Smooth muscle cell (in vitro differentiated cells): ENCODE measurements around the gene BMP8A. TPM values are rescaled to one million over a fixed set of nuclear protein-coding genes. Genes with fewer than 3 reads are reported as not detected.
"Not testable (repeated sequence)": the region's sequence is repeated elsewhere in the genome, so short reads cannot be mapped to it uniquely, and the experiment has no call there.

Source experiments
- DNase-seq: peaks from one replicate; lab custom pipeline; 2025; ENCODE audit not compliant: unreplicated experiment; lab: John Stamatoyannopoulos, UW
- H2AFZ ChIP-seq: fragments of 200-600 bp; sonication (generic); 2 replicates; pipeline ENCODE4 v1.6.0; 2016; ENCODE audit warnings: antibody characterized with exemption, low read depth, mild to moderate bottlenecking
- H3F3A ChIP-seq: fragments of 200-600 bp; sonication (generic); 2 replicates; pipeline ENCODE4 v1.6.0; 2017; ENCODE audit warnings: antibody characterized with exemption, low read depth
- H3K27ac ChIP-seq: fragments of 200-600 bp; sonication (generic); 2 replicates; pipeline ENCODE4 v1.5.1; 2016; ENCODE audit warnings: low read depth, mild to moderate bottlenecking
- H3K27me3 ChIP-seq: fragments of 200-600 bp; sonication (generic); 2 replicates; pipeline ENCODE4 v1.6.1; 2016; ENCODE audit warnings: low read depth, mild to moderate bottlenecking
- H3K36me3 ChIP-seq: fragments of 200-600 bp; sonication (generic); 2 replicates; pipeline ENCODE4 v1.5.1; 2016; ENCODE audit warnings: low read depth
- H3K4me1 ChIP-seq: fragments of 200-600 bp; sonication (generic); 2 replicates; pipeline ENCODE4 v1.5.1; 2016; ENCODE audit warnings: low read depth
- H3K4me2 ChIP-seq: fragments of 200-600 bp; sonication (generic); 2 replicates; pipeline ENCODE4 v1.6.0; 2016; ENCODE audit warnings: mild to moderate bottlenecking
- H3K4me3 ChIP-seq: fragments of 200-600 bp; sonication (generic); 2 replicates; pipeline ENCODE4 v1.5.1; 2016; ENCODE audit warnings: mild to moderate bottlenecking
- H3K79me2 ChIP-seq: fragments of 200-600 bp; sonication (generic); 2 replicates; pipeline ENCODE4 v1.6.0; 2016; ENCODE audit warnings: low read depth, mild to moderate bottlenecking
- H3K9ac ChIP-seq: fragments of 200-600 bp; sonication (generic); 2 replicates; pipeline ENCODE4 v1.6.0; 2016; ENCODE audit warnings: low read depth
- H3K9me3 ChIP-seq: fragments of 200-600 bp; sonication (generic); replicated peaks from 2 replicates; pipeline ENCODE4 v1.5.1; 2016; ENCODE audit warnings: low read depth
- H4K20me1 ChIP-seq: fragments of 200-600 bp; sonication (generic); 2 replicates; pipeline ENCODE4 v1.6.0; 2016; ENCODE audit warnings: low read depth
- CTCF ChIP-seq: fragments of 200-600 bp; sonication (generic); IDR thresholded peaks from 2 replicates; pipeline ENCODE4 v1.5.1; 2017; ENCODE audit warnings: borderline replicate concordance, mild to moderate bottlenecking, antibody characterized with exemption; ENCODE audit not compliant: insufficient read depth, poor library complexity, severe bottlenecking
- WGBS: methylation state at CpG from one replicate; pipeline ENCODE4 v1.1.7; 2016; ENCODE audit warnings: low lambda C conversion rate; 5-methylcytosine and 5-hydroxymethylcytosine counted together
- polyA plus RNA-seq: library from polyadenylated mRNA; unstranded; fragments of >200 nt; fragmentation: Nextera tagmentation; extraction: Ambion mirVana; gene quantifications from 2 replicates; pipeline ENCODE4 v1.2.1, GENCODE V29; 2016
- total RNA-seq: library from RNA; depleted of rRNA; stranded (reverse); fragments of >200 nt; gene quantifications from 2 replicates; pipeline ENCODE4 v1.2.3, GENCODE V29; 2014

The BMP8A gene
- total and polyA plus RNA-seq, 2 experiments from 2014 or later: 0.10 to 1.4 TPM

GRCh38 chr1:39494671-39495410 is 3.4 kb downstream of the BMP8A start:
- Histone ChIP-seq H2AFZ (no peak overlapping the region), H3K79me2 (no peaks in the 10 kb centered on the region), H3K9ac (no peak overlapping the region), H3K4me3 (no peak overlapping the region), H3K36me3 (no peaks in the 10 kb centered on the region), H3F3A (no peaks in the 10 kb centered on the region), H3K9me3 (no peaks in the 10 kb centered on the region), H3K4me2 (no peak overlapping the region), H3K27ac (no peak overlapping the region), H3K27me3 (peaks cover 43% of the 10 kb centered on the region), H3K4me1 (peaks cover 3% of the 10 kb centered on the region), H4K20me1 (no peaks in the 10 kb centered on the region)
- TF ChIP-seq CTCF: no peak
- no peak for DNase-seq
- 83% methylated on average over 13 of the region's 14 CpGs for WGBS

DNA sequence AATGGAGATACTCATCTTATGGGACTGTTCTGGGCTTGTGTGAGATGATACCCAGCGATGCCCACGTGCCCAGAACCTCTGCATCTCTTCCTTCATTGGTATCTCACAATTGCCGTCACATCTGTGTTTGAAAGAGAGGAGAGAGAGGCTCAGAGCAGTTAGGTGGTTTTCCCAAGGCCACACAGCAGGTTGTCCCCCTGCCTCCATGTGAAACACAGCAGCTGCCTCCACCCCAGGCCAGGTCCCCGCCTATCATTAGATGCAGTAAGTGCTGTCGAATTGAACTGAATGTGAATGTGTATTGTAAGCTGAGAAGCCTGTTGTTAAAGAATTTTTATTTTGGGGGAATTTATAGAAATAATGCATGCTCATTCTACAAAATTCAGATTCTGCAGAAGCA is 5.1 kb downstream of the BMP8A start:
- not testable (repeated sequence) for H2AFZ ChIP-seq, H3F3A ChIP-seq, H3K27ac ChIP-seq, H3K9ac ChIP-seq, H3K4me3 ChIP-seq, DNase-seq, H3K4me2 ChIP-seq, H3K4me1 ChIP-seq, H3K79me2 ChIP-seq, H3K36me3 ChIP-seq, H3K9me3 ChIP-seq, H4K20me1 ChIP-seq
- peaks cover 28% of the 10 kb centered on the region for H3K27me3 ChIP-seq
- WGBS: 94% methylated on average over 5 of the region's 5 CpGs

DNA sequence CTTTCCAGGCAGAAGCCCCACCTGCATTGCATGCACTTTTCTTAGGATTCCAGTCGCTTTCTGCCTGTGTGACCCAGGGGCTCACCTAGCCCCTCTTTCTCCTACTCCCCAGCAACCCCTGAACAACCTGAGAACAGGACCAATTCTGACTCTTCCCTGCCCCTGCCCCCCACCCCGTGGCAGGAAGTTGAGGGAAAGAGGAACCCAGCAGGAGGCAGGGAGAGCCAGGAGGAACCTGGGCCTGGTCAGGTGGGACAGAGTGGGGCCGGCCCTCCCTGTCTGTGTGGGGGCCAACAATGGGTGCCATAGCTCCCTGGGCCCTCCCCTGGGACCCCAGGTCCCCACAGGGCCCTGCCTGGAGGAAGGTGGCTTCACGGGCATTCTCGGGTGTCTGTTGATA is 6.1 kb downstream of the BMP8A start:
- Histone ChIP-seq H3K4me2 (no peak overlapping the region), H3K27ac (no peak overlapping the region), H3K27me3 (peaks cover 20% of the 10 kb centered on the region), H3K4me1 (no peaks in the 10 kb centered on the region), H2AFZ (no peak overlapping the region), H3F3A (no peaks in the 10 kb centered on the region), H3K36me3 (no peaks in the 10 kb centered on the region), H3K9me3 (no peaks in the 10 kb centered on the region), H3K79me2 (no peaks in the 10 kb centered on the region), H3K9ac (no peak overlapping the region), H3K4me3 (no peak overlapping the region), H4K20me1 (no peaks in the 10 kb centered on the region)
- no peak for TF ChIP-seq CTCF
- 85% methylated on average over 5 of the region's 5 CpGs for WGBS
- DNase-seq: no peak

- not testable (repeated sequence) for H3K9me3 ChIP-seq, H3F3A ChIP-seq, H3K36me3 ChIP-seq, H3K27ac ChIP-seq, DNase-seq, H2AFZ ChIP-seq, H3K4me1 ChIP-seq, H3K4me3 ChIP-seq, H4K20me1 ChIP-seq, H3K79me2 ChIP-seq, H3K4me2 ChIP-seq, H3K9ac ChIP-seq
- 83% methylated on average over 7 of the region's 9 CpGs for WGBS
- H3K27me3 ChIP-seq: peaks cover 13% of the 10 kb centered on the region
Measured at GRCh38 chr1:39498096-39498710, 6.8 kb downstream of the BMP8A start.

- DNase-seq, H3K4me2 ChIP-seq, H3K4me1 ChIP-seq, H2AFZ ChIP-seq, H3K9ac ChIP-seq, H3K79me2 ChIP-seq, H3K27me3 ChIP-seq, H3K4me3 ChIP-seq, H3F3A ChIP-seq, H3K27ac ChIP-seq, H4K20me1 ChIP-seq, H3K9me3 ChIP-seq, H3K36me3 ChIP-seq: not testable (repeated sequence)
- 97% methylated on average over 13 of the region's 15 CpGs for WGBS
Measured at GRCh38 chr1:39498821-39499220, 7.4 kb downstream of the BMP8A start.
